Stimulated activated CD8-positive, alpha-beta memory T cell treated with anti-CD3 and anti-CD28 coated beads, Interleukin-4, amount 100 ng/mL, for 4 hours (primary cell): ENCODE measurements around the gene LRRFIP1.

Experiments used
- DNase-seq, 2 donors: peaks; one replicate each; pipeline ENCODE4 v3.0.0-alpha.2; 2020; ENCODE audit warnings: low read depth in 2 of 2, low spot score in 1 of 2

The LRRFIP1 gene

DNA sequence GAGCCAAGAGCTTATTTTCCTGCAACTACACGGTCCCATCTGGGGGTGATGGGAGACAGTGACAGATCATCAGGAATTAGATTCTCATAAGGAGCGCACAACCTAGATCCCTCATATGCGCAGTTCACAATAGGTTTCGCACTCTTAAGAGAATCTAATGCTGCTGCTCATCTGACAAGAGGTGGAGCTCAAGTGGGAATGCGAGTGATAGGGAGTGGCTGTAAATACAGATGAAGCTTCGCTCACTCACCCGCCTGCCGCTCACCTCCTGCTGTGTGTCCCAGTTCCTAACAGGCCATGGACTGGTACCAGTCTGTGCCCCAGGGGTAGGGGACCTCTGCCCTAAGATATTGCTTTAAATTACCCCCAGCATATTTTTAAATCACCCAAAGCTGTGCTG lies 10.8 kb downstream of the LRRFIP1 start:
- no peak for DNase-seq

DNA sequence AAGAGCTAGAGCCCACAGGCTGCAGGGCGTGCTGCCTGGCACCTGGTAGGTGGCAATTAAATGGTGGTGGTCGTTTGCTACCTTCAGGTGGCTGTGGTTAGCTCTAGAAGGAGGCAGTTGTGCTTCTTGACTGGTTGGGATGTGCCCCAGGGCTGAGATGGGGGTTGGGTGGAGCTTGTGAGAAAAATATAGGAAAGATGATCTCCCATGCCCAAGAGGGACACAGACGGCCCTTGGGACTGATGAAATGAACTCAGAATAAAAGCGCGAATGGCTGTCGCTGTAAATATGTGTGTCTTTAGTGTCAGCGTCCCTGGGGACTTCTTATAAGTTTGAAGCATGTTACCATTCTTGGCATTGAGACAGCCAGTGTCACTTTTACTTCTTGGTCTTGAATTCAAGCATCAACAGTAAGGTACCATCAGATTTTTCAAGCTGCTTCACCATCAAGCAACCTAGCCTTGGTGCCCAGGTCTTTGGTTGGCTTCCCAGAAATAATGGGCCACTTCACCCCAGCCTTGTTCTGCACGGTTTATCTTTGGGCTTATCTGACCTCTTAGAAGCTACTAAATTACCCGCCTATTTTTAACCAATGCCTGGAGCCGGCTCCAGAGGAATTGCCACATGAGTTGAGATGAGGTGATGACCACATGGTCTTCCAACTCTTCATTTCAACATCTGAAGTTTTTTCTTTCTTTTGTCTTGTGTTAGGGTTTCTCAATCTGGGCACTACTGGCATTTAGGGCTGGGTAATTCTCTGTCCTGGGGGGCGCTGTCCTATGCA lies 11.9 kb downstream of the LRRFIP1 start:
- no peak for DNase-seq

DNA sequence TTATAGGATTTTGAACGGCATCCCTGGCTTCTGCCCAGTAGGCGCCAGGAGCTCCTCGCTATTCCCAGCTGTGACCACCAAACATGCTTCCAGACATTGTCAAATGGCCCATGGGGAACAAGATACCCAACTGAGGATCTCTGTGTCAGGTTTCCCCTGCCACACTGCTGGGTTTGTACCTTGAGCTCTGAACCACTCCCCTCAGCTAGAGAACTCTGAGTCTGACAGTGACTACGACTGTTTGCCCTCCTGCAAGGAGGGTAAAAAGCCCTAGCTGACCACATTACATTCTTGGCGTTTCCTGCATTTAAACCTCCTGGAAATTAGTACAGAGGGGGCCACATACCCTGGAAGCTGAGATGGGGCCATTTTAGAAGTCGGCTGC lies 12.4 kb downstream of the LRRFIP1 start:
- DNase-seq, result no peak

DNA sequence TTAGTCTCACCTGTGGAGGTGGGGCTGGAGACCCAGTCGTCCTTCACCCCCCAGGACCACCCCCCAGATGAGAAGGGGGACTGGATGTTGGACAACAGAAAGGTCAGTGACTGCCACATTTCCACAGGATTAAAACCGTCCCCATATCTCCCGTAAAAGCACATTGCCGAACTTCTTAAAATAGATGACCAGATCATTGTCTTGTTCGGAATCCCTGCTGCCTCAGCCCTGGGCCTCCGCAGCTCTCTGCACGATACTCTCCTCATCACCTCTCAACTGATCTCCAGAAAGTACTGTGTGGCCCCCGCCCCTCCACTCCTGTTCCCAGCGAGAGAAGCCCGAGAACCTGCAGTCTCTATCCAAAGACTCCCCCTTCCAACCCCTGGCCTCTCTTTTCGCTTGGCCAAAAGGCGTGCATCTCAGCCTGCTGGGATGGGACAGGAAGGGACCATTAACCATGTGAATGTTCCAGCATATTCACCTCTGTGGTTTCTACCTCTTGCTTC lies 13.2 kb downstream of the LRRFIP1 start:
- DNase-seq, result no peak

DNA sequence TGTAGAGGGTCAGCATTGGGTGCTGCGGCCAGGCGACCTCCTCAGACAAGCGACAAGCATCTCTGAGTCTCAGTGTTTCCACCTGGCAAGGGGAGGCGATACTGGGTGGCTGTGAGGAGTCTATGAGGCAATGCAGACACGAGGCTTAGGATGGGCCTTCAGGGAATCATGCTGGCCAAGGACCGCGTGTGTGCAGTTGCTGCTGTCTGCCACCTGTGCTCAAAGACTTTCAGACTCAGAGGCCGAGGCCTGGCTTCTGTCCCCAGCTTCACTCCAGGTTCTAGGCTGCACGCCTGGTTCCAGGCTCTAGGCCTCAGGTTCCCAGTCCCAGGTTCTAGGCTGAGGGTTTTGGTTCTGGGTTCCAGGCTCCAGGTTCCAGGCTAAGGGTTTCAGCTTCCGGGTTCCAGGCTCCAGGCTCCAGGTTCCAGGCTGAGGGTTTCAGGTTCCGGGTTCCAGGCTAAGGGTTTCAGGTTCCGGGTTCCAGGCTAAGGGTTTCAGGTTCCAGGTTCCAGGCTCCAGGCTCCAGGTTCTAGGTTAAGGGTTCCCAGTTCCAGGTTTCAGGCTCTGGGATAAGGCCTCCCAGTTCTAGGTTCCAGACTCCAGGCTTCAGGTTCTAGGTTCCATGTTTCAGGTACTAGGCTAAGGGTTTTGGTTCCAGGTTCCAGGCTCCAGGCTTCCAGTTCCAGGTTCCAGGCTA lies 14.8 kb downstream of the LRRFIP1 start:
- no peak for DNase-seq

DNA sequence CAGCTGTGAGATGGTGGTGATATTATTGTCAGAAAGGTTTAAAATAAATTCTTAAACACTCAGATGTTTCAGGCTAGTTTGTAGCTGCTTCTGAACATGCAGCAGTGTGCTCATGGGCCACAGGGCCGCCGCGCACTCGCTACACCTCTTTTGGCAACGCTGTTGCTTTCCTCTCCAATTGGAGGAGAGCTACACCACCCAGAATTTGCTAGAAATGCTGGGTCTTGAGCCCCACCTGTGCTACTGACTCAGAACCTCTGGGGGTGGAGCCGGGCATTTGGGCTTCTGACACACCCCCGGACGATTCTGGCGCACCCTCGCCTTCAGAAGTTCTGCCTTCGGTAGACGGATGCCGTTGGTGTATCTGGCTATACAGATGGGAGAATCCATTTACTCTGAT lies 15.7 kb downstream of the LRRFIP1 start:
- no peak for DNase-seq

DNA sequence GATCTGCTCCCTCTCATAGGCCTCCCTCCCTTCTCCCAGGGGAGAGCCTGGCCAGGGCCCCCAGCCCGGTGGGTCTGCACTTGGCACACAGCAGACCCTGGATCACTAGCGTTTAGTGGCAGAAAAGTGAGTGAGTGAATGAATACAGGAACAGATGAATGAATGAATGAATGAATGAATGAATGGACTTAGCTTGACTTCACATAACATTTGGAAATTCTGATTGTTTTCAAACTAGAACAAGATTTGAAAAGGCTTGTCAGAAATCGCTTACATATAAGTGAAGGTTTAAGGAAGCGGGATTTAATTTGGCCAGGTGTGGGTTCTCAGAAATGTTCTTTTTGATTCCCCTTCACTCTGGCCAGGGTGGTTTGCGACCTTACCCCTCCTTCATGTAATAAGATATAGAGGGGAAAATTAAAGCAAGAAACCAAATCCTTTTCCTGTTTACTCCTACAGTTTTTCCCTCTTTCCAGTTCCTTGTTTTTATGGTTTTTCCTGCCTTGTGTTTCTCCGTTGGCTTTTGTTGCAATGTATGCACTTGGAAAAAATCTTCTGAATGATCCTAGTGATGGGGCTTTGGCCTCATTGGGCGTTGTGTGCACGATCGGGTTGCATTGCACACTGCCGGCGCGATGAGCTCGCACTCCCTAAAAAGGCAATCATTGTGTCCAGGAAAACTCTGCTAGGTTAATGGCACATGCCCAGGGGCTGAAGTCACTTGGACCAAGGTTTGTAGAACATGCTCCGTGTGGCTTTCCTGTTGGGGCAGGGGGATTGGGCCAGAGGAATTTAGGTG lies 16.4 kb downstream of the LRRFIP1 start:
- no peak for DNase-seq

DNA sequence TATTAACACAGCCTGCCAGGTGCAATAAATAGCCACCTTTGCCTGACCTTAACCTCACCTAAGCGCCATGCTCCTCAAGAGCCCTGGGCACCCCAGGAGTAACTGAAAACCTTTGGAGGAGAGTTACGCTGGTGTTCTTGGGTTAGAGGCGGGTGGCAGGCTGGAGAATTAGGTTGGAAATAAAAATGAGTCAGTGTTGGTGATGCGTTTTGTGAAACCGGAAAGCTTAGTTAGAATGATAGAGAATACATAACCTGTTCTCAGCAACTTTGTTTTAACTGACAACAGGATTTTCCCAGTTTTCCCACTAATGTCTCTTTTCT lies 17.0 kb downstream of the LRRFIP1 start:
- no peak for DNase-seq

DNA sequence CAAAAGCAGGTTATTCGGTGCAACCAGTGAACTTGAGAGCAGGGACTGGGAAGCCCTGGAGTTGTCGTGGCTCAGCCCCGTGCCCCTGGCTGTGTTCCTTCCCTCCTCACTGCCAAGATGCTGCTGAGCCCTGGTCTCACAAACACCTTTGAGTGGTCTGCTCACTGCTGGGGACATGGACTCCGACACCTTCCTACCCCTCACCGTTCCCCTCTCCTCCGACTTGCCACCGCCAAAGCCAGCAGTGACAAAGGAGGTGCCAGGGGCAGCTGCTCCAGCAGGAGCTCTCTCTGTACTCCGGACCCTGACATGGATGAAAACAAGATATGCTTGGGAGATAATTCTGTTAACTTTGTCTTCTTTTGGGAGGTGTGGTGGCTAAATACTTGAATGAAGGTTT lies 17.9 kb downstream of the LRRFIP1 start:
- DNase-seq, result no peak

DNA sequence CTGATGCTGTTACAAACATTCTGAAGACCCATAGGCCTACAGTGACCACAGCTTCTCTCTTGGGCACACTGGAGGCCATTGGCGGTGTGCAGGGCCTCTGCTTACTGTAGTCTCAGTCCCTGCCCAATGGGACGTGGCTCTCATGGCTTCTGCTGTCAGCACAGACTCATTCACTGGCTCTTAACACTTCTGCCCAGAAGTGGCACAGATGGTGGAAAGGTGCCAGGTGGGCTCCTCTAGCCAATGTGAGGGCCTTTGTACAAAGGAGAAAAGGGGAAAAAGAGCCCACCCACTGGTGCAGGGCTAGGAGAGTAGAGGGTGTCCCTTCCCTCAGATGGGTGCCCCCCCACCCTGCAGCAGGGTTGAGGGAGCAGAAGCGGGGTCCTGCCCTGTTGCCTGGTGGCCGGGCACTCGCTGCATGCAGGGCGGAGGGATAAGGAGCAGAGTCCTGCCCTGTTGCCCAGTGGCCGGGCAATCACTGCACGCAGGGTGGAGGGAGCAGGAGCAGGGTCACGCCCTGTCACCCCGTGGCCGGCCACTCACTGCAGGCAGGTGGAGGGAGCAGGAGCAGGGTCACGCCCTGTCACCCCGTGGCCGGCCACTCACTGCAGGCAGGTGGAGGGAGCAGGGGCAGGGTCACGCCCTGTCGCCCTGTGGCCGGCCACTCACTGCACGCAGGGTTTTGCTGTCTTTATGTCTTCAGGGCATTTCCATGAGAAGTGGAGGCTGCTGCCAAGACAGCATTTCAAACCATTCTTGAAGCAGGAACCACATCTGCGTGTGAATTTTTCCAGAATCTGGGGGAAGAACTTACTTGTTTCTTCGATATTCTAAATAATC lies 20.0 kb downstream of the LRRFIP1 start:
- DNase-seq, result no peak

DNA sequence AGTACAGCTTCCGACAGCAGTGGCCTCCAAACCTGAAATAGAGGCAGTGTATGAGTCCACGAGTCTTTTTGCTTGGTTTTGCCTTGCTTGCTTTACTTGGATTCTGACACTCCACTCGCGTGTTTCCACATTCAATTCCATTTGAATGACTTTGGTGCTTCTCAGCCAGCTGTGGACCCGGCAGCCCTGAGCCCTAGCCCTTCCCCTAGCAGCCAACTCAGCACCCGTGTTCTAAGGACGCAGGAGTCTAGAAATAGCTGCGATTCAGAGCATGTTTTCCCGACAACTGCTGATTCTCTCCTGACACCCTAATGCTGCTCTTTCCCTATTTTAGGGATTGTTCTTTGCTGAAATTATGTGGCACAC lies 20.6 kb downstream of the LRRFIP1 start:
- DNase-seq, result no peak

DNA sequence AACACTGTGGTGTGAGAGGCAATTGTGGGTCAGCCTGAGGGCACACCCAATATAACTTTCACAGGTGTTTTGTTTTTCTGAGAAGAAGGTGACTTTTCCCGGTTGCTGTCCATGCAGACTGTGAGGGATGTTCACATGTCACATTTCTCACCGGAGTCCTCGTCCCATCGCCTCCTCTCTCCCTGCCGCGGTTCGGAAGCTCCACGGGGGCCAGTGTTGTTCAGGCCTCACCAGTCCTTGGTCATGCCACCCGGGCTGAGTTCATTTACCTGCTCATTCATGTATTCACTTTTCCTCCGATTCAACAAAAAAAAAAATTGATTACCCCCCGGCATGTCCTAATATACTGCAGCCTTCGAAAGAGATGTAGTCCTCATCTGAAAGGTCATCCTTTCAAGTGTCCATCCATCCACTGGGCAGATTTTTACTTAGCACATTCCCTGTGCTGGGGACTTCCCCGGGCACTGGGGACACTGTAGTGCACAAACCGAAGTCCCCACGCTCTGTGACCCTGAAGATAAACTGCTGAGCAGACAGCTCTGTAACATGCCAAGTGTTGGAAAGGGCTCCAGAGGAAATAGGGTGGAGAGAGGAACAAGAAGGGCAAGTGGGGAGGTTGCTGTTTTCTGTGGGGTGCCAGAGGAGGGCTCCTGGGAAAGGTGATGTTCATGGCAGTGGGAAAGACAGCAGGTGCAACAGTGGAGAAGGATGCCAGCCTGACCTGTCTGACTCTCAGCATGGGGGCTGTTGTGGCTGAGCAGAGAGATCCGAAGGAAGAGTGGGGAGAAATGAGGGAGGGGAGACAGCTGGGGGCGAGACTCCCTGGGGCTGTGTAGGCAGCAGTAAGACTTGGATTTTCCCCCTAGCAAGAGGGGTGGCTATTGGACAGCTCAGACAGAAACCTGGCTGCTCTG lies 22.4 kb downstream of the LRRFIP1 start:
- no peak for DNase-seq

DNA sequence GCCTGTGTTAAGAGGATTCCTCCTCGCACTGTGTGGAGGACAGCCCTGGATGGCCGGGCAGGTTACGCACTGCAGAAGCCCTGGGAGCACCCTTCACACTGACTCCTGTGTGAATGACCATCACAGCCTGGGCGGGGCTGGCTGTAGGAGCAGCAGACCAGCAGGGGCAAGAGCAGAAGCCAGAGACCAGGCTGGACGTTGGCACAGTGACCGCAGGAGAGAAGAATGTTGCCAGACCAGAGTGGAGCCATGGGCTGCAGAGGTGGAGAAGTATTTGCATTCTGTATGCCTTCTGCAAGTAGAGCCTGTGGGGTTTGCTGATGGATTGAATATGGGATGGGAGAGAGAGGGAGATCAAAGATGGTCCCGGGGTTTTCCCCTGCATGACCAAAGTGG lies 23.1 kb downstream of the LRRFIP1 start:
- DNase-seq, result no peak

DNA sequence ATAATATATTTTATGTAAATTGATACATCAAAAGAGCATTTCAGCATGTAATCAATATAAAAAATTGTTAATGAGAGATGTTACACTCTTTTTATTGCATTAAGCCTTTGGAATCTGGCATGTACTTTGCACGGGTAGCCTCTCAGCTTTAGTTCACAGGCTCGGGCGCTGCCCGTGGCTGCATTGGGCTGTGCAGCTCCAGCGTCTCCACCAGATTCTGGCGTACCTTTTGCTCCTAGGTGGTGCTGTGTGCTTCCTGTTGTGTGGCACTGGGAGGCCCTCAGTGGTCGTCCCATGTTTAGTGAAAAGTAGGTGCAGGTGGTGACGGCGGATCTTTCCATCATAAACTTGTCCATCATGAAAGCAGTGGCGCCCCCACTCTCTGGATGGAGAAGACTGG lies 24.4 kb downstream of the LRRFIP1 start:
- no peak for DNase-seq

DNA sequence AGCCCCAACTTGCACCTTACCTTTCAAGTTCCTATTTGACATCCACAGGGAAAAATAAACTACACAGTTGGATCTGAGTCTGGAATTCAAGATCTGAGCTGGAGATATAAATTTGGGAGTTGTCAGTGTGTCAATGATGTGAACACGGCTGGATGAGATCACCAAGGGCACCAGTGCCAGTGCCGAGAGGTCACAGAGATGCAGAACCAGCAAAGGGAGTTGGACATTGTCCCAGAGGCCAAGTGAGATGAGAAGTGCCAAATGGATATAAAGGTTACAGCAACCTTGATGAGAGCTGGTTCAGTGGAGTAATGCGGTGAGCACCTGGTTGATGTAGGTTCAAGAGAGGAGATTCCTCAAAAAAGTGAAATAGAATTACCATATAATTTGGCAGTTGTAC lies 24.8 kb downstream of the LRRFIP1 start:
- no peak for DNase-seq

DNA sequence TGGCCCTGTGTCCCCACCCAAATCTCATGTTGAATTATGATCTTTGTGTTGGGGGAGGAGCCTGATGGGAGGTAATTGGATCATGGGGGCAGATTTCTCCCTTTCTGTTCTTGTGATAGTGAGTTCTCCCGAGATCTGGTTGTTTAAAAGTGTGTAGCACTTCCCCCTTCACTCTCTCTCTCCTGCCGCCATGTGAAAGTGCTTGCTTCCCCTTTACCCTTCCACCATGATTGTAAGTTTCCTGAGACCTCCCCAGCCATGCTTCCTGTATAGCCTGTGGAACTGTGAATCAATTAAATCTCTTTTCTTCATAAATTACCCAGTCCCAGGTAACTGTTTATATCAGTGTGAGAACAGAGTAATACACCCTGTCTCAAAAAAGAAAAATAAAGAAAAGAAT lies 25.5 kb downstream of the LRRFIP1 start:
- DNase-seq, result no peak

DNA sequence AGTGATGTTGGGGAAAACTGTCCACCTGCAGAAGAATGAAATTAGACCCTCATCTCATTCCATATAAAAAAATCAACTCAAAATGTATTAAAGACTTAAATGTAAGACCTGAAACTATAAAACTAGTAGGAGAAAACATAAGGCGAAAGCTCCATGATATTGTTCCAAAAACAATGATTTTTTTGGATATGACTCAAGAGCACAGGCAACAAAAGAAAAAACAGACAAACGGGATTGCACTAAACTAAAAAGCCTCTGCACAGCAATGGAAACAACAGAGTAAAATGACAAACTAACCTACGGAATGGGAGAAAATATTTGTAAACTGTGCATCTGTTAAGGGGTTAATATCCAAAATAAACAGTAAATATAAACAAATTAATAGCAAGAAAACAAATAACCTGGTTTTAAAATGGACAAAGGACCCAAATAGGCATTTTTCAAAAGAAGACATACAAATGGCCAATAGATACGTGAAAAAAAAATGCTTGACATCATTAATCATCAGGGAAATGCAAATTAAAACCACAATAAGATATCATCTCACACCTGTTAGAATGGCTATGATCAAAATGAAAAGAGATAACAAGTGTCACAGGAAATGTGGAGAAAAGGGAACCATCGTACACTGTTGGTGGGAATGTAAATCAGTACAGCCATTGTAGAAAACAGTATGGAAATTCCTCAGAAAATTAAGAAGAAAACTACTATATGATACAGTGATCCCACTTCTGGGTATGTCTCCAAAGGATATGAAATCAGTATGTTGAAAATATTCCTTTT lies 26.6 kb downstream of the LRRFIP1 start:
- no peak for DNase-seq

DNA sequence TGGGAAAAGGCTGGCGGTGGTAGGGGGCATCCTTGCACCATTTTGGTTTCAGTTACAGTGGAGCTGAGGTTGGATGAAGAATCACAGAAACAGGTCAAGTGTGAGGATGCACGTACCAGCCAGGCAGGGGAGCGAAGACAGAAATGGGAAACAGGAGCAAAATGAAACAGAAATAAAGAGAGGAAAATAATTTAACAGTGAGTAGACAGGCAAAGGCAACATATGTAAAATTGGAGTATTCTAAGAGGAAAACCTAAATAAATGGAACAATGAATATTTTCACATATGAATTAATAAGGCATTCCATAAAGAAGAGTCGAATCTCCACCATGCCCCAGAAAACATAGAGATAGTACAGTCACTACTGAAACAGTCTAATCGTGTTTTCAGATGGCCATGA lies 29.7 kb downstream of the LRRFIP1 start:
- no peak for DNase-seq

DNA sequence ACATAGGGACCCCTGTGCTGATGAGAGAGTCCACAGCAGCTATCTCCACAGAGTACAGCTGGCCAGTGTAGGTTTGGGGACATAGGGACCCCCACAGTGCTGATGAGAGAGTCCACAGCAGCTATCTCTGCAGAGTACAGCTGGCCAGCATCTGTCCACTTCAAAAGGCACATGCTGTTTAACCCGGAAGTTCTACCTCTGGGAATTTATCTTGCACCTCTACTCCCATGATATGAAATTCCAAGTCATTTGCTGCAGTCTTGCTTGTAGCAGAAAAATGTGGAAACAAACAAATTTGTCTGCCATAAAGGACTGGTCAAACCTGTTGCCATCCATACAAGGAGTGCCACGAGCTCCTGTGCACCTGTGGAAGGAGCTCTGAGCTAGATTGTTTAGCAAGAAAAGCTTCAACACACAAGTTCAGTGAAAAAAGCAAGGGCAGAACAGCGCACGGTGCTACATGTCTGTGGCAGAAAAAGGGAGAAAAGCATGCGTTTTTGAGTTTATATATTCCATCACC lies 33.1 kb downstream of the LRRFIP1 start:
- DNase-seq, result no peak
